Left forelimb (tissue), 1 donor: ENCODE results near the gene ADGRG6.
"Not testable (repeated sequence)": the region's sequence is repeated elsewhere in the genome, so short reads cannot be mapped to it uniquely, and the experiment has no call there.

Source experiments
- DNase-seq: peaks from one replicate; pipeline ENCODE4 v3.0.0-alpha.2; 2018; ENCODE audit warnings: low spot score

Gene ADGRG6

DNA sequence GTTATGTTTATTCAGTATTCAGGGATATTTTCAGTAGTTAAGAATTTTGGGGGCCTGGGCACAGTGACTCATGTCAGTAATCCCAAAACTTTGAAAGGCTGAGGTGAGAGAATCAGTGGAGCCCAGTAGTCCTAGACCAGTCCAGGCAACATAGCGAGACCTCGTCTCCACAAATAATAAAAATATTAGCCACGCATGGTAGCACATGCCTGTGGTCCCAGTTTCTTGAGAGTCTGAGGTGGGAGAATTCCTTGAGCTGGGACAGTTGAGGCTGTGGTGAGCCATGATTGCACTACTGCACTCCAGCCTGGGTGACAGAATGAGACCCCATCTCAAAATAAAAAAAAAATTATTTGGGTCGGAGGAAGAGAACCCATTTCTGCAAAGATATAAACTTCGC lies 20.3 kb downstream of the ADGRG6 start:
- DNase-seq, result no peak

DNA sequence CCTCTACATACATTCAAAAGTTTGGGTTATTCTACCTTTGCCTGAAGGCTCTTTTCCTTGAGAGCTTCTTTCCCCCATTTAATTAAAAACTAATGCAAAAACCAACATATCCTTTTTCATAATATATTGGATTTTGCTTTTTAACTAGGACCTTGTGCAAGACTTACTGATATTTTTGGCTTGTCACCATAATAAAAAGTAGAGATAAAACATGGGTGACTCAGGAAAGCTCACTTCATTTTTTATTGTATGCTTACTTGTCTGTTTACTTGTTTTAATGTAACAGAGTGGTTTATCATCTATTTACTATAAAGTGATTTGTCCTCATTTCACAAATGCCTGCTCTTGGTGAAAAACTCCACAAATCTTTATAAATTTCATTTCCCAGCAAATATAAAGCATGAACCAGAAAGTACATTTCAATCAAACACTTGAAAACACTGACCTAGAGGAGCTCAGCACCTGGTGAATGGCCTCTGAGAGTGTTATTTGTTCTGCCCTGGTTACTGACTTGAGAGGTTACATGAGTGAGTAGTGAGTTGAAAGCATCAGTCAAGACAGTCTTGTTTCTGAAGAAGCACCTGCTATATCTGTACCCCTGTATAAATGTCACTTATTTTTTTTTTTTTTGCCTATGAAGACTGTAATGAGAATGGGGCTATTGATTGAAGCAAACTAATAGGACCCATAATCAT lies 20.8 kb downstream of the ADGRG6 start:
- DNase-seq, result no peak

DNA sequence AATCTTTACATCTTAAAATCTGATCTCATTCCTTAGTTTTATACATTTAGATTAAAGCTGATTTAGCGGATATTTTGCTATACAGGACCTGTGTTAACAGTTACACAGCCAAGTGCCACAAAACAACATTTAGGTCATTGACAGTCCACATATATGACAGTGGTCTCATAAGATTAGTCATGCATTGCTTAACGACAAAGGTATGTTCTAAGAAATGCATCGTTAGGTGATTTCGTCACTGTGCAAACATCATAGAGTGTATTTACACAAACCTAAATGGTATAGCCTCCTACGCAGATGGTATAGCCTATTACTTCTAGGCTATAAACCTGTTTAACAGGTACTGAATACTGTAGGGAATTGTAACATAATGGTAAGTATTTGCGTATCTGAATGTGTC lies 21.6 kb downstream of the ADGRG6 start:
- no peak for DNase-seq

DNA sequence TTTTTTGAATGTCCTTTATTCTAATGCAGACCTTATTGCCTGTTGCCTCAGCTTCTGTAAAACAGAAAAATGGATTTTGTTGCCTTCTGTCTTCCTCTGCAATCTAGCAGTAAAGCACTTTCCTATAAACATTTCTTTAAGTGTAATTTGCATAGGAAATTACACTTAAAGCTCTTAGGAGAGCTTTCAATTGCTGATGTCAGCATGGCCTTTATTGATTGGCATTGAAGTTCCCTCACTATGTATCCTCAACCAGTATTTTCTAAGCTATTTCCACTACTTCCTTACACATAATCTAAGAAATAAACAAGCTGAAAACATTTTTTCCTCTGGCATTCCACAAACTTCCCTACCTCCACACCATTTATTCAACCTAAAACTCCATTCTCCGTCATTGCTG lies 22.3 kb downstream of the ADGRG6 start:
- no peak for DNase-seq

DNA sequence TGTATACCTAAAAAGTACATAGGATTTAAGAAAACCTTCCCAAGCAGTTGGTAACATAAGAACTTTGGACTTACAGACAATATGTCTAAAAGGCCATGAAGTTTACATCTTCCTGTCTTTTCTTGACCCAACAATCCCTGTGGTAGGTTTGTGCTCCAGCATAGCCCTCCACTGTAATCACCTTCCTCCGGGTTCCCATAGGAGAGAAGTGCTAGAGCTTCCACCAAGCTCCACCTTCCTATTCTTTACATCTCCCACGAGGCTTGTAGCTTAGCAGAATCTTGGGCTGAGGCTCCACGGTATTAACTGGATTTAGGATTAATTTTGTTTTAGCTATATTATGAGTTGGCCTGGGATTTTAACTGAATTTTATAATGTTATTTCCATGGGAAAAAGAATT lies 23.3 kb downstream of the ADGRG6 start:
- DNase-seq, result no peak

DNA sequence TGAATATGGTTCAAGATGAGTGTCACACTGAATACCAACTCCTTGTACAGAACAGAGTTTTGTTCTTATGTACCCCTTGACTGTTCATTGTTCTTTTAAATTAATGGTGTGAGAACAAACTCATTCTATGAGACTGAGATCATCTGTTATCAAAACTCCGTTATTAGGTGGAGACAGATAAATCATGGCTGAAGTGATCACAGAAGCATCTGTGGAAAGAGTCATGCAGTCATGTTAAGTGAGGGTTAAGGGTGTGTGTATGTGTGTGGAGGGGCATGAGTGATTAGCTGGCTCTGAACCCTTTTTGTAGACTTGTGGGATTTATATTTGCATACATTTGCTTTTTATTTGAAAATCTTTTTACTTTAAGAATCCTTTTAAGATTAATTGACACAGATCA lies 24.7 kb downstream of the ADGRG6 start:
- DNase-seq, result no peak

DNA sequence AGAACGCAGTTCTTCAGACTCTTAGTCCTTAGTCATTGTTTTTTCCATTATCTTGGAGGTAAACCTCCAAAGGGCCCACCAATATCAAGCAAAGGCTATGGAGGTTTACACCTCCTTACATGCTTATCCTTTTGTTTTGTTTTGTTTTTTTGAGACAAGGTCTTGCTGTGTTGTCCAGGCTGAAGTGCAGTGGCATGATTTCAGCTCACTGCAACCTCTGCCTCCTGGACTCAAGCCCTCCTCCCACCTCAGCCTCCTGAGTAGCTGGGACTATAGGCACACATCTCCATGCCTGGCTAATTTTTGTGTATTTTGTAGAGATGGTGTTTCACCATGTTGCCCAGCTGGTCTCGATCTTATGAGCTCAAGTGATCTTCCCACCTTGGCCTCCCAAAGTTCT lies 26.3 kb downstream of the ADGRG6 start:
- no peak for DNase-seq

DNA sequence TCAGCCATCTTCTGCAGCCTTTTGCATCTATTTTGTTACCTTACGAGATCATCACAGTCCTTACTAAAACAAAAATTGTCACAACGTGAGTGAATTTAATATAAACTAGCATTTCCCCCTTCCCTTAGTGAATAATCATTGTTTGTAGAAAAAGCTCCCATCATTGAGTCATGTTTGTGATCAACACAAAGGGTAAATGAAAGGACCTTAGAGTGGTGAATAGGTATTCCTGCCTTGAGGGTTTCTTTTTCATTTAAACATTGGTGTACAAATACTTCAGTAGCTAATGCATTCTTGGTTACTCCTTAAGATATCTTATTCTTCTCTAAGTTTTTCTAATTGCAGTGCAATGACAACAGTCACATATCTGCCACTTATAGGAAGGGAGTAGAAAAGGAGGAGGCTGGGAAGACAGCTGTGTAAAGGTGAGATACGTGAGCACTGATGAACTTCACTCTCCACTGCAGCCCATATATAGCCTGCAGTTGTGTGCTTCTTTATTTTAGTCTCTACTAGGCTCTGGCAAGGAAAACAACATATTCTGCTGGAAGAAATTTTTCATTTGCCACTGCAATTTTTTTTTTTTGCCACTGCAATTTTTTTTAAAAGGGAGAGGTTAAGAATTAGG lies 27.8 kb downstream of the ADGRG6 start:
- DNase-seq, result no peak

DNA sequence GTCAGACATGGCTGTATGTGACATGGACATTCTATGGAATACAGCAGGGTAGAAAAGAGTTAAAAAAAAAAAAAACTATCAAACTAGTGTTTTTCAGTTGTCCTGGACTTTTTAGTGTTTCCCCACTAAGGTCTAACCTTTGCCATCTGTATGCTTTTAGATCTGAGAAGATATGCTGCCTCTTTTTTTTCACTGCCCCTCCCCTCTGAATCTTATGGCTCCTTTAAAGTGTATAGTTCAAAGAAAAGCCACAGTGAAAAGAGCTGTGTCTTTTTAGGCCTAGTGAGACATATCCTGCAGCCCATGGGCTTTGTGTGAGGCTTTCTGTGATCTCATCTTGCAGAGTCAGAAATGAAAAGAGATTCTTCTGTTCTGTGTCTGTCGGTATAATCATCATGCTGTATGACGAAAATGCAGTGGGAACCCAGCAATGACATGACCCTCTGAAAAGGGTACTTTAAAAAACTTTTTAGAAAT lies 29.3 kb downstream of the ADGRG6 start:
- no peak for DNase-seq

DNA sequence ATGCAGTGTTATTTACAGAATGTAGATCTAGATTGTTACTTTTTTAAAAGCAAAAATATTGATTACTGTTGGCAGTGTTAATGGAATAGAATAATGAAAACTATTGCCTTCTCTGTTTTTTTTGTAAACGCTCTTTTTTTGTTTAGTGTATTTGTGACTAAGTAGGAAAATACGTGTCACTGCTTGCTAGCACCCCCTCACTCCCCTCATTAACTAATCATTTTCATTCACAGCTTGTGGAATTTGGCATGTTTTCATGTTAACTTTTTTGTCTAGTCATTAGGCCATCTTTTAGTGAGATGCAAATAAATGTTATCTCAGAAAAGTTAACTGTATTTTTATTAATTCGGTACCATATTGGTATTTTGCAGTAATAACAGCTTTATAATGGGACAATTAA lies 29.8 kb downstream of the ADGRG6 start:
- DNase-seq, result no peak

DNA sequence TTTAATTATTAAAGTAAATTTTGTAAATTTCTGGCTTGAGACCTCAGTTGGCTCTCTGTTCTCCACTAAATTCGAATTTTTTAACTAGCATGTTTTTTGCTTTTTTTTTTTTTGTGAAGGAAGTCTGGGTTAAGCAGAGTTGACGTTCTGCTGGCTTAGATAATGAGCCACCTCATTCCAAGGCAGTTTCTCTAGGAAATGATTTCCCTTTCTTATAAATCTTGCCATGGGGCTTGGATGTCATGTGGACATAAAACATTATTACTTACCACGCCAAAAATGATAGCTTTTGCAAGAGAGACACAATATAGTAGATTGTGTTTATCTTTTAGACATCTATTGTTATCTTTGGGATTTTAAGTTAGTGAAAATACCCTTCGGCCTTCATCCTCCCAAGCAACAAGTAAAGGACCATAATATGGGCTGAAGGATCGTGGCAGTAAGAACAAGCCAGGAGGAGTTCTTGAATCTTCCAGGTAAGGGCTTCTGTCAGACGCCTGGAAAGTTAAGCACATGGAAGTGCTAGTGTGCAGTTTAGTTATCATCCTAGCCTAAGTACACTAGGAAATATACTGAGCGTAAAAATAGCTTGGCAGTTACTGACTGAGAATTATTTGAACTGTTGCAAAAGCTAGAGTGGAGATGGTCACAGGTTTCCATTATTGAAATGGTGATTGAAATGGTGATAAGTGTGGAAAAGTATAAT lies 30.7 kb downstream of the ADGRG6 start:
- DNase-seq, result no peak

DNA sequence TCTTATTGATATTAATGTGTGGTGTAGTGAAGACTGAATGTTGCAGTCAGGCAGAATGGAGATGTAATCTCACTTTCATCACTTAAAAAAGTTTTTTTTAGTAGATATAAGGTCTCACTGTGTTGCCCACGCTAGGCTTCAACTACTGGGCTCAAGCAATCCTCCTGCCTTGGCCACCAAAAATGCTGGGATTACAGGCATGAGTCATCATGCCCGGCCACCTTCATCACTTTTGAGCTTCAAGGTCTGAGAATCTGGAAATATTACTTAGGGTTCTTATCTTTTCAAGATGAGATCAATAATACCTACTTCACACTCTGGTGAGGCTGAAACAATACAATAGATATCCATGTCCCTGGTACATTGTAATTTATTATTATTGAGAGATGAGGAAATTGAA lies 31.6 kb downstream of the ADGRG6 start:
- no peak for DNase-seq

DNA sequence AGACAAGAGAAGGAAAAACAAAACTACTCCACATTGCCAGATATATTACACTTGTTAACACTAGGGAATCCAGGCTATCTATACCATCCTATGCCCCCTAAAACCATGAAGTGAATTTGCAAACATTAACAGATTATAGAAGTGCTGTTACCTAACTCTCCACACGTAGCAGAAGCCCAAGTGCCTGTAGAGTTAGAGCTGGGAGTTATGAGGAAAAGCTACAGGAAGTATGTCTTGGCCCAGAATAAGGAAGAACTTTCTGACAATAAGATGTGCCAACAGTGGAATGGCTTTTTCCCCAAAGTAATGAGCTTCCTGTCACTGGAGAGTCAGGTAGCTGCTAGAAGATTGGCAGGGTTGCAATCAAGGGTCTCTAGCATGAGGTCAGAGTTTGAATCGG lies 32.5 kb downstream of the ADGRG6 start:
- no peak for DNase-seq

DNA sequence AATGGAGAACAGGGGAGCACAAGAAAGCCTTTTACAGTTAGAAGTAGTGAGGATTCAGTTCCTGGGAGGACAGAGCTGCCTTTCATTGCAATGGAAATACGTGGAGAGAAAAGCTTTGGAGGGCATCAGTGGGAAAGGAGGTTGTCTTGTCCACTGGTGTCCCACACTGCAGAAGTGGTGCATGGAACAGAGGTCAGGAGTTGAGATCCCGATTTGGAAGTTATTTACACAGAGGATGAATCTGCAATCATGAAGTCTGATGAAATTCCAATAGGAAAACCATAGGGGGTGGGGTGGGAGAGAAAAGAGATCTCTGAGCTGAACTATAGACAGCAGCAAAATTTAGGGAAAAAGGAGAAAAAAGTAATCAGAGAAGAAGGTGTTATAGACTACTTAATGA lies 33.6 kb downstream of the ADGRG6 start:
- DNase-seq, result no peak

DNA sequence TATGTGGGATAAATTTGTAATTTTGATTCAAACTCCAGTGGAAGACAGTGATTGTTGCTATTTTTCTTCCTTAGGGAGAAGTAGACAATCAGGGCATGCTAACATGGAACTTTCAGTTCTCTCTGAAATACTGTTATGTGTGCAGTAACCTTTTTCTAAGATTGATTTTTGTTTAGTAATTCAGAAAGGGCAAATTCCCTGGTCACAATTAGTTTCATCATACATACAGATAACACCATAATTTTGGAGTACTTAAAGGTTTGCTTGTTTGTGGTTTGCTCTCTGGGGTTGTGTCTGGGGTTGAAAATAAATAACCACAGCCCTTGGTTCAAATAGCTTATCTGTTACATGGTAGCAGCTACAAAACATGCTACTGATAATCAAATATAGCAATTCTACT lies 34.4 kb downstream of the ADGRG6 start:
- no peak for DNase-seq

DNA sequence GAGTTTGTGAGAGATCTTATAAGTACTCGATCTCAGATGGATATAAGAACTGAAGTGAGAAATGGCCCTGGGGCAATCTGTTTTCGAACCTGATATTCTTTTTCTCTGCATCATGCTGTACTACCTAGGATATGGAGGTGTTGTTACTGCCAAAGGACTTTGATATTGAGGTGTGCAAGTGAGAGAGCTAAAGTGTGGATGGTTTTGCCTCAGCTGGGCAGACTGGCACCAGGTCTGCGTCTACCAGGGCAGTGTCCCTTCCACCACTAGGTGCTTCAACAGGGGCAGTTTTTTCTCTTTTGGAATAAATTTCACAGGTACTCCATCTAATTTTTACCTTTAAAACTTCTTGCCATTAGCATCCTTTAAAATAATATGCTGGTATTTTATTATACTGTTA lies 35.0 kb downstream of the ADGRG6 start:
- DNase-seq, result no peak

DNA sequence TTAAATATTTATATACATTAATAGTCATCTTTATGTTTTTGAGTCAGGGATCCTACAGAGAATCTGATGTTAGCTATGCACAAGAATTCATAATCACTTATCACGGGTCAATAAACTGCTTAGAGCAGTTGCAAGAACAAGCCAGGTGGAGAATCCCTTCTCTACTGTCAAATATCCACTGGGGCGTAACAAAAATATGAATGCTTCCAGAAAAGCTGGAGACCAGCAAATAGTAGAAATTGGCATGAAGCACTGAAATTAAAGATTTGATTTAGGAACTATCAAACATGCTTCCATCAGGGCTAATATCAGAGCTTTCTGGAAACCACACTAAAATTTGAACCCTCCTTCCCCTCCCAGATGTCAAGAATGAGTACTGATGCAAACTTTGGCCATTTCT lies 37.3 kb downstream of the ADGRG6 start:
- no peak for DNase-seq

DNA sequence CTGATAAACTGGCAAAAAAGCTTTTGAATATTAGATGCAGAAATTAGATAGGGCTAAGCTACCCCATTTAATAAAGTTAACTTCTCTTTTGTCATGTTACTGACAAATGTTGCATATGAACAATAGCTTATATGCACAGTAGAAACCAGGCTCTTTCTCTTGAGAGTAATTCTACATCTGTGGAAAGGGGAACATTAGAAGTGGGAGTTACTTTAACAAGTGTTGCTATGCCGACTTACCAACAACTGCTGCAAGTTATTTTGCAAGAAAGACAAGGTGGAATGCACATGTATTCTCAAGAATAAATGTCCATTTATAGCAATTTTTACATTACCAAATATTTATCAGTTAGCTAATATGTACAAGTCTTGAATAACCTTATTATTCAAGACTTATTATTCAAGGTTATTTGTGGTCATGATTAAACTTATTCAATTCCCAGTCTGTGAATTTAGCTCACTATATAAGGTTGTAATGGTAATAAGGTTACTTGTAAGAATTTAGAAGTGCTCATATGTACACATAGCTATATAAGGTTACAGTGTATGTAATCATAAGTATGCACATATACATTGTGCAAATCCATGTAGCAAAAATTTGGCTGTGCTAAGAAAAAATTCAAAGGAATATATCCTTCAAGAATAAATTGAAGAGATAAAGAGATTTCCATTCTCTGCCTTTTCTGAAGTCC lies 38.3 kb downstream of the ADGRG6 start:
- no peak for DNase-seq

DNA sequence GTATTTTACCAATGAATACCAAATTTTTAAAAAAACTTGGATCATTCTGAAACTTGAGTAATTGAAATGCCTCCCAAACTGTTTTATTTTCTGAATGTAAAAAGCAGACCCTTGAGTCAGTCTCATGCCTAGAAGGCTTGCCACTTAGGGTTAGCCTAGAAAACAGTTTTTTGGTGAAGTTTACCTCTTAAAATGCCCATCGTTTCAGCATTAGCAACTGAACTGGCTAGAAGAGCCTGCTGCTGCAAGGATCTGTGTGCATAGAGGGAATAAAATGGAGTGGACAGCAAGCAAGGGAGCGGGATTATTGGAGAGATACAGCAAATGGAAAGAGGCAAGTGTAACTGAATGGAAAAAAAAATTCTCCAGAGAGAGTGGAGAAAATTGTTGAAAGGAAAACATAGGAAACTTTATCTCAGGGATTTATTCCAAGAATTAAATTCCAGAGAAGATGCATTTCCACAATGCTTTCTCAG lies 40.1 kb downstream of the ADGRG6 start:
- DNase-seq, result no peak

DNA sequence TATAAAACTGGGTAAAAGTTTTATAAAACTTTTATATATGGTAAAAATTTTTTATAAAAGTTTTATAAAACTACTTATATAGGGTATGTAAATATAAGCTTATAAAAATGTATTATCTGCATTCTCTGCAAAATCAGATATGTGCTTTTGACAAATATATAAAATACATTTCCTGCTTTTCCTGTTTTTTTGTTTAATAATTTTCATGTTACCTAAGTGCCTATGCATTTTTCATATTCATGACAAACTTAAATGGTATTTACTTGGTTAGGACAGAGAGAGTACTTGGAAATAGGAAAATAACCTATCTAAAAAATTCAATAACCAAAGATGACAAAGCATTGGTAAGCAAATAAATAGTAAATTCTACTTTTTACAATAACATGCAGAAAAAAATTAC lies 41.2 kb downstream of the ADGRG6 start:
- no peak for DNase-seq

DNA sequence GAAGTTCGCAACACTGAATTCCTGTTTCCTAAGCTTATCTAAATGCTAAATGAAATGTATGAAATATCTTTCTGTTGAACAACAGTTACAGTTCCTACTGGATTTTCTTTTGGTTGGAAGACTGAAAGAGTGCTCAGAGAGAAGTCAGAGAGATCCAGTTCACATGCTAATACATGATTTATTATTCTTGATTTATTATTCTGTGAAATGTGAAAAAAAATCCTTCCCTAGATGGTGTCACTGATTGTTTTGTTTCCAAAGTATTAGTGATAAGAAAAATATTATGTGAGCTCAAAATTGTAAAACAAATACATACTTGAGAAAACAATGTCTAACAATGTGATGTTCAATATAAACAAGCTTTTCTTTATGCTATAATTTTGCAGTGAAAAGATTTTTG lies 42.1 kb downstream of the ADGRG6 start:
- DNase-seq, result no peak

DNA sequence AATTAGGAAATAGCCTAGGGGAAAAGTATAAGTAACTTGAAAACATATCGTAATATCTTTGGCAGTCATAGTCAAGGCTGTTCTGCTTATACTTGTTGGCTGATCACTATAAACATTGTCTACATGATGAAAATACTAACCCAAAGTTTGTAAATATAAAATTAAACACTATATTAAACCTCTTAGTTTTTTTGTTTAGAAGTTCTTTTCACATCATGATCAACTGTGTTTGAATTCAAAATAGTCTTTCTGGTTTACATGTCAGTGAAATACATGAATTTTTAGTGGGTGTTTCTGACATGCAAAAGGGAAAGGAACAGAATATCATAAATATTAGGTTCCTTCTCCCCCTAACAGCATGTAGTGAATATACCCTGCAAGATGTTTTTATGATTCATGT lies 43.5 kb downstream of the ADGRG6 start:
- no peak for DNase-seq

DNA sequence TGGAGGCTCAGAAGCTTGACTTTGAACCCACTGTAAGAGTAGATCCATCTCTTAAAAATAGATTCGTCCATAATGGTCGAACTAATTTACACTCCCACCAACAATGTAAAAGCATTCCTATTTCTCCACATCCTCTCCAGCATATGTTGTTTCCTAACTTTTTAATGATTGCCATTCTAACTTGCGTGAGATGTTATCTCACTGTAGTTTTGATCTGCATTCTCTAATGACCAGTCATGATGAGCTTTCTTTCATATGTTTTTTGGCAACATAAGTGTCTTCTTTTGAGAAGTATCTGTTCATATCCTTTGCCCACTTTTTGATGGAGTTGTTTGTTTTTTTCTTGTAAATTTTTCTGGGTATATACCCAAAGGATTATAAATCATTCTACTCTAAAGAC lies 44.4 kb downstream of the ADGRG6 start:
- not testable (repeated sequence) for DNase-seq
